ENCODE results near the gene NBPF1.
"Not testable (repeated sequence)": the region's sequence is repeated elsewhere in the genome, so short reads cannot be mapped to it uniquely, and the experiment has no call there.

The NBPF1 gene

DNA sequence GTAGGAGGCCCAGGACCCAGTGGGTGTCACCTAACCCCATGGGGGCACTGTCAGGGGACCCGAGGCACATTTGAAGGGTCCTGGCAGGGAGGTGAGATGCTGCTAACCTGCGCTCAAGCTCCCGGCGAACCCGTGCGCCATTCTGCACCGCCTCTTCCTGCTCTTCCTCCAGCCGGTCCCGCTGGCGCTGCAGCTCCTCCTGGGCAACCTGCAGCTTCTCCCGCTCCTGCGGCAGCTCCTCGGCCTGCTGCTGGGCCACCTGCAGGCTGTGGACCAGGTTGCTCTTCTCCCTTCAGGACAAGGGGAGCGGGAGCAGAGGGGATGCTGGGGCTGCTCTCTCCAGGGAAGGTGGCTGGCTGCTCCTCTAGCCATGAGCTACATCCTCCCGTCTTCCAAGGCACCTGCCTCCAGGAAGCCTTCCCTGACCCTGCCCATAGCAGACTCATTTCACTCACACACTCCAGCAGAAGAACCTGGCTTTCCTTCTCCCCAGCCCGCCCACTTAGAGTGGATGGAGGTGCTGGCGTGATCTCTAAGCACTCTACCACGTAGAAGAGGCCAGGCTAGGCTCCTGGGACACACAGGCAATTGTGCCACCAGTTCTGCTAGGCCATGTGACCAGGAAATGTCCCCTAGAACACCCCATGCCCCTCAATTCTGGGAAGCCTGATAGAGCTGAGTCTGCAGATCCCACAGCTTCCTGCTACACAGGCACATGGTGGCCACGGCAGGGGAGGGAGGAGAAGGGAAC is 15.2 kb upstream of the NBPF1 start:
- H3K9ac ChIP-seq (ENCODE audit: low read length) = no peak overlapping the region
- H3K27ac ChIP-seq (ENCODE audit: low read depth, low read length, poor library complexity, severe bottlenecking) = no peak overlapping the region
- no peaks in the 10 kb centered on the region for H3K4me1 ChIP-seq (ENCODE audit: insufficient read depth, low read length, severe bottlenecking)
- H3K4me2 ChIP-seq (ENCODE audit: low read length) = no peak overlapping the region
- TF ChIP-seq, protein P1, sequence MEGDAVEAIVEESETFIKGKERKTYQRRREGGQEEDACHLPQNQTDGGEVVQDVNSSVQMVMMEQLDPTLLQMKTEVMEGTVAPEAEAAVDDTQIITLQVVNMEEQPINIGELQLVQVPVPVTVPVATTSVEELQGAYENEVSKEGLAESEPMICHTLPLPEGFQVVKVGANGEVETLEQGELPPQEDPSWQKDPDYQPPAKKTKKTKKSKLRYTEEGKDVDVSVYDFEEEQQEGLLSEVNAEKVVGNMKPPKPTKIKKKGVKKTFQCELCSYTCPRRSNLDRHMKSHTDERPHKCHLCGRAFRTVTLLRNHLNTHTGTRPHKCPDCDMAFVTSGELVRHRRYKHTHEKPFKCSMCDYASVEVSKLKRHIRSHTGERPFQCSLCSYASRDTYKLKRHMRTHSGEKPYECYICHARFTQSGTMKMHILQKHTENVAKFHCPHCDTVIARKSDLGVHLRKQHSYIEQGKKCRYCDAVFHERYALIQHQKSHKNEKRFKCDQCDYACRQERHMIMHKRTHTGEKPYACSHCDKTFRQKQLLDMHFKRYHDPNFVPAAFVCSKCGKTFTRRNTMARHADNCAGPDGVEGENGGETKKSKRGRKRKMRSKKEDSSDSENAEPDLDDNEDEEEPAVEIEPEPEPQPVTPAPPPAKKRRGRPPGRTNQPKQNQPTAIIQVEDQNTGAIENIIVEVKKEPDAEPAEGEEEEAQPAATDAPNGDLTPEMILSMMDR (IDR thresholded peaks at IDR 0.05; ENCODE audit: low read length) = no peak
- TF ChIP-seq EZH2 (IDR thresholded peaks at IDR 0.05; ENCODE audit: borderline replicate concordance, low read length) = no peak
- H4K20me1 ChIP-seq (ENCODE audit: insufficient read depth, low read length) = no peaks in the 10 kb centered on the region
- no peaks in the 10 kb centered on the region for H3K27me3 ChIP-seq (ENCODE audit: insufficient read depth, low read length)
- H3K36me3 ChIP-seq (ENCODE audit: insufficient read depth, low read length) = peaks cover 62% of the 10 kb centered on the region
- no peaks in the 10 kb centered on the region for H3K9me3 ChIP-seq (ENCODE audit: low read length)
- H3F3A ChIP-seq (ENCODE audit: insufficient read depth, low read length) = no peaks in the 10 kb centered on the region
- H3K9me2 ChIP-seq (ENCODE audit: low read depth, low read length) = no peaks in the 10 kb centered on the region
- no peak overlapping the region for H3K4me3 ChIP-seq (ENCODE audit: low read depth, low read length, poor library complexity, severe bottlenecking)
- no peaks in the 10 kb centered on the region for H3K79me2 ChIP-seq (ENCODE audit: insufficient read depth, low read length)
- H2AFZ ChIP-seq (ENCODE audit: low read length) = no peak overlapping the region

DNA sequence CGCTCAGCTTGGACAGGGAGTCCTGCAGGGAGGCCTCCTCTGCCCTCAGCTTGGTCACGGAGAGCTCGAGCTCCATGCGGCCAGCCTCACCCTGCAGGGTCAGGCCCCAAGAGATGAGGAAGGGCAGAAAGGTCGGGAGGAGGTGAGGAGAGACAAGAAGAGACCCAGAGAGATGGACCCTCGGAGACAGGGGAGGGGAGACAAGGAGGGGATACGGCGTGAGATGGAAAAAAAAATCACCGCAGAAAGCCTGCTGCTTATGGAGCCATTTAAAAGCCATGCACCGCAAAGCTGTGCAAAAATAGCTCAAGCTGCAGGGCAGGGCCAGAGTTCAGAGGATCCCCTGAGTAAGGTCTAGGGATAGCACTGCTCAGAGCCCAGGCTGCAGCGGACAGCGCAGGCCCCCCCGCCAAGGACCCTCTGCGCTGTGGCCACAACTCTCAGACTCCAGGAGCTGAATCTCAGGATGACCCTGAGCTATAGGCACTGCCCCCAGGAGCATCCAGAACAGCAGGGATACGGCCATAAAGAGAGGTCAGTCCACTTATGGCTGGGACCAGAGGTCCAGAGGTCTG is 13.1 kb upstream of the NBPF1 start:
- H3K9ac ChIP-seq (ENCODE audit: low read length); H3K4me3 ChIP-seq (ENCODE audit: low read depth, low read length, poor library complexity, severe bottlenecking); H3F3A ChIP-seq (ENCODE audit: insufficient read depth, low read length); H3K27ac ChIP-seq (ENCODE audit: low read depth, low read length, poor library complexity, severe bottlenecking); H3K27me3 ChIP-seq (ENCODE audit: insufficient read depth, low read length); H3K79me2 ChIP-seq (ENCODE audit: insufficient read depth, low read length); H4K20me1 ChIP-seq (ENCODE audit: insufficient read depth, low read length); H3K9me3 ChIP-seq (ENCODE audit: low read length); H3K4me2 ChIP-seq (ENCODE audit: low read length); H3K9me2 ChIP-seq (ENCODE audit: low read depth, low read length); H2AFZ ChIP-seq (ENCODE audit: low read length); H3K4me1 ChIP-seq (ENCODE audit: insufficient read depth, low read length, severe bottlenecking): not testable (repeated sequence)
- peaks cover 44% of the 10 kb centered on the region for H3K36me3 ChIP-seq (ENCODE audit: insufficient read depth, low read length)

DNA sequence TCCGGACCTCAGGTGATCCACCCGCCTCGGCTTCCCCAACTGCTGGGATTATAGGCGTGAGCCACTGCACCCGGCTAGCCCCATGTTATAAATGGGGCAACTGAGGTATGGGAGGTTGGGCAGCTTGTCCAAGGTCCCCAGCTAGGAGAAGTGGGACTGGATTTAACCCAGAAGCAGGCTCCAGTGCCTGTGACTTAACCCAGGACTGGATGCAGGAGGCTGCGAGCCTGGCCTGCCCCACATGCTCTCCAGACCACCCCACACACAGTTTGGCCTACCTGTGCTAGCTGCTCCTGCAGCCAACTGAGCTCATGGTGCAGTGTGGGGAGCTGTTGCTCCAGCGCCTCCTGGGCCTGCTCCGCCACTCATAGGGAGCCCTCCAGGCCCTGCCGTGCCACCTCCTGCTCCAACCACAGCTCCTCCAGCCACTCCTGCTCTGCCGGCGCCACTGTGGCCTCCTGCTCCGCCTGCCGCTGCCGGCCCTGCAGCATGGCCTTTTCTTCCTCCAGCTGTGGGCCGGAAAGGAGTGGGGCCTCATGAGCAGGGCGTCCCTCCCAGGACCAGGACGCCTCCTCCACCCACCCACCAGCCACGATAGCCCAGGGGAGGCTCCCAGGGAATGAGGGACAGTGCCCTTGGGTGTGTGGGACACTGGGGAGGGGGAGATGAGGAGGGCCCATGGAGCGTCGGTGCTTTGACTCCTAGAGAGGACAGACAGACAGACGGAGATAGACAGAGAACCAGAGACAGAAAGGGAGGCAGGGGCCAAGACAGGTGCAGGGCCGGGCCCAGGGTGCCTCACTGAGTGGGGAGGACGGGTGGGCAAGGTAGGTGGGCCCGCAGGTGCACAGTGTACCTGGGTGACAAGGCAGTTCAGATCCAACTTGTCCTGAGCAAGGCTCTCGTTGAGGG is 12.4 kb upstream of the NBPF1 start:
- Histone ChIP-seq H3K9me3 (ENCODE audit: low read length) (no peaks in the 10 kb centered on the region), H3K79me2 (ENCODE audit: insufficient read depth, low read length) (no peaks in the 10 kb centered on the region), H3K36me3 (ENCODE audit: insufficient read depth, low read length) (peaks cover 36% of the 10 kb centered on the region), H3K4me2 (ENCODE audit: low read length) (no peak overlapping the region), H2AFZ (ENCODE audit: low read length) (no peak overlapping the region), H3K27me3 (ENCODE audit: insufficient read depth, low read length) (no peaks in the 10 kb centered on the region), H3K9ac (ENCODE audit: low read length) (no peak overlapping the region), H3K27ac (ENCODE audit: low read depth, low read length, poor library complexity, severe bottlenecking) (no peak overlapping the region), H4K20me1 (ENCODE audit: insufficient read depth, low read length) (no peaks in the 10 kb centered on the region), H3K4me1 (ENCODE audit: insufficient read depth, low read length, severe bottlenecking) (no peaks in the 10 kb centered on the region), H3K4me3 (ENCODE audit: low read depth, low read length, poor library complexity, severe bottlenecking) (no peak overlapping the region), H3F3A (ENCODE audit: insufficient read depth, low read length) (no peaks in the 10 kb centered on the region), H3K9me2 (ENCODE audit: low read depth, low read length) (no peaks in the 10 kb centered on the region)
- no peak for TF ChIP-seq EZH2 (IDR thresholded peaks at IDR 0.05; ENCODE audit: borderline replicate concordance, low read length)
- TF ChIP-seq, protein P1 (IDR thresholded peaks at IDR 0.05; ENCODE audit: low read length) = no peak

DNA sequence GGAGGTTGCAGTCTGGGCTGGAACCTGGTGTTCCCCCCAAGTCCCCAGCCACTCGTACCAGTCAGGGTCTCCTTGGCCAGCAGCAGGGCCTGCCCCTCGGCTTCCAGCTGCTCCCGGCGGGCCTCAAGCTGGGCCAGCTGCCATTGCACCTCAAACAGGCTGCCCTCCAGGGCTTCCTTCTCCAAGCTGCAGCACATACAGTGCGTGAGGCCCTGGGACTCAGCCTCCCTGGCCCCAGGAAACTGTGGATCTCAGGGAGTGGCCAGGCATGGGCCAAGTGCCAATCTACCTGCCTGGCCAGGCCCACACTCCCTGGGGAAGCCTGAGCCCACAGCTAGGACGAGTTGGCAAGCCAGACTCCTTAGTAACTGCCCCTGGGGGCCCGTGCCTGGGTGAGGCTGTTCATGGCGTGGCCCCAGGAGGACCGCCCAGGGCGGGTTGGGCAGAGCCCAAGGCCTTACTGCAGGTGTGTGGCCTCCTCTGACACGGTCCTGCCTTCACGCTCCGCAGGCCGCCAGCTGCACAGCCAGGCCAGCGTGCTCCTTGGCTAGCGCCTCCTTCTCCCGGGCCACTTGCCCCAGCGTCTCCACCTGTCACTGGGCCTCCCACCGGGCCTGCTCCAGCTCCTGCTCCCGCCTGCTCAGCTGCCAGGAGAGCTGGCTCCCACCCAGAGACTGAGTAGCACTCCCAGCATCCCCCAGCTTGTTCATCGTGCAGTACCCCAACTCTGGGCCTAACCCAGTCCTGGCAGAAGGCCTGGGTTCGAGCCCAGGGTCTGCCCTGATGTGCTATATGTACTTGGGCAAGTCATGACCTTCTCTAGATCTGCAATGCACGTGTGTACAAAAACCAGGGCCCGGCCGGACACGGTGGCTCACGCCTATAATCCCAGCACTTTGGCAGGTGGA is 10.7 kb upstream of the NBPF1 start:
- H2AFZ ChIP-seq (ENCODE audit: low read length); H3K4me1 ChIP-seq (ENCODE audit: insufficient read depth, low read length, severe bottlenecking); H3K4me2 ChIP-seq (ENCODE audit: low read length); H4K20me1 ChIP-seq (ENCODE audit: insufficient read depth, low read length); H3K9me3 ChIP-seq (ENCODE audit: low read length); H3K27ac ChIP-seq (ENCODE audit: low read depth, low read length, poor library complexity, severe bottlenecking); H3K27me3 ChIP-seq (ENCODE audit: insufficient read depth, low read length); H3K79me2 ChIP-seq (ENCODE audit: insufficient read depth, low read length); H3K4me3 ChIP-seq (ENCODE audit: low read depth, low read length, poor library complexity, severe bottlenecking); H3K9ac ChIP-seq (ENCODE audit: low read length); H3K9me2 ChIP-seq (ENCODE audit: low read depth, low read length); H3F3A ChIP-seq (ENCODE audit: insufficient read depth, low read length): not testable (repeated sequence)
- peaks cover 24% of the 10 kb centered on the region for H3K36me3 ChIP-seq (ENCODE audit: insufficient read depth, low read length)

DNA sequence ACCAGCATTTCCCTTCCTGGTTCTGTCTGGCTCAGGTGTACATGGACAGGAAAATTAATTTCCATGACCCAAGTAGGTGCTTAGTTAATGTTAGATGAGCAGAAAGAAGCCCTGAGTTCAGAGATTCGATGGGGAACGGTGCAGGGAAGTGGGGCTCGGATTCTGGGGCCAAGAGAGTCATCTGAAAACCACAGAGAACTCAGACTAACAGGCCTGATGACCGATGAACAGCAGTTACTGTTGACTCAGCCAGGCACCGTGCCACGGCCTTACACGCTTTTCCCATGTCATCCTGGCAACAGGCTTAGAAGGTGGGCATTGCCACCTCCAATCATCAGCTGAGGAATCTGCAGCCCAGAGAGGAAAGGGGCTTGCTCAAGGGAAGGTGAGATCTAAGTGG is 10.0 kb upstream of the NBPF1 start:
- H3F3A ChIP-seq (ENCODE audit: insufficient read depth, low read length); H3K9ac ChIP-seq (ENCODE audit: low read length); H3K27ac ChIP-seq (ENCODE audit: low read depth, low read length, poor library complexity, severe bottlenecking); H3K4me1 ChIP-seq (ENCODE audit: insufficient read depth, low read length, severe bottlenecking); H3K9me3 ChIP-seq (ENCODE audit: low read length); H3K9me2 ChIP-seq (ENCODE audit: low read depth, low read length); H2AFZ ChIP-seq (ENCODE audit: low read length); H3K27me3 ChIP-seq (ENCODE audit: insufficient read depth, low read length); H3K4me3 ChIP-seq (ENCODE audit: low read depth, low read length, poor library complexity, severe bottlenecking); H3K79me2 ChIP-seq (ENCODE audit: insufficient read depth, low read length); H4K20me1 ChIP-seq (ENCODE audit: insufficient read depth, low read length); H3K4me2 ChIP-seq (ENCODE audit: low read length): not testable (repeated sequence)
- H3K36me3 ChIP-seq (ENCODE audit: insufficient read depth, low read length) = peaks cover 27% of the 10 kb centered on the region

All from OCI-LY1 (cell line).